Measurements from ENCODE around the gene ARHGEF16. TPM values are rescaled to one million over a fixed set of nuclear protein-coding genes. Genes with fewer than 3 reads are reported as not detected.

Gene ARHGEF16
- total RNA-seq, 4 donors from 2014 or later: 0.20 to 1.2 (median 0.63) TPM

- ATAC-seq (no peak), DNase-seq (no peak)
- H3K4me1 ChIP-seq: peaks cover 35 to 40% of the 10 kb centered on the region in 2 donors
- intact Hi-C loops (cut with DNase I; ENCODE audit: low total_unique reads): no loop called here
- H3K36me3 ChIP-seq: no peaks in the 10 kb centered on the region
- H3K4me3 ChIP-seq: no peak overlapping the region
- in situ Hi-C loops (cut with MboI; ENCODE audit: low sequenced_read_pairs in 4 of 4): no loop called here
- no peaks in the 10 kb centered on the region for H3K9me3 ChIP-seq
- peaks cover 0 to 7% (median 2%) of the 10 kb centered on the region in 3 donors for H3K27me3 ChIP-seq
- TF ChIP-seq, protein P1, sequence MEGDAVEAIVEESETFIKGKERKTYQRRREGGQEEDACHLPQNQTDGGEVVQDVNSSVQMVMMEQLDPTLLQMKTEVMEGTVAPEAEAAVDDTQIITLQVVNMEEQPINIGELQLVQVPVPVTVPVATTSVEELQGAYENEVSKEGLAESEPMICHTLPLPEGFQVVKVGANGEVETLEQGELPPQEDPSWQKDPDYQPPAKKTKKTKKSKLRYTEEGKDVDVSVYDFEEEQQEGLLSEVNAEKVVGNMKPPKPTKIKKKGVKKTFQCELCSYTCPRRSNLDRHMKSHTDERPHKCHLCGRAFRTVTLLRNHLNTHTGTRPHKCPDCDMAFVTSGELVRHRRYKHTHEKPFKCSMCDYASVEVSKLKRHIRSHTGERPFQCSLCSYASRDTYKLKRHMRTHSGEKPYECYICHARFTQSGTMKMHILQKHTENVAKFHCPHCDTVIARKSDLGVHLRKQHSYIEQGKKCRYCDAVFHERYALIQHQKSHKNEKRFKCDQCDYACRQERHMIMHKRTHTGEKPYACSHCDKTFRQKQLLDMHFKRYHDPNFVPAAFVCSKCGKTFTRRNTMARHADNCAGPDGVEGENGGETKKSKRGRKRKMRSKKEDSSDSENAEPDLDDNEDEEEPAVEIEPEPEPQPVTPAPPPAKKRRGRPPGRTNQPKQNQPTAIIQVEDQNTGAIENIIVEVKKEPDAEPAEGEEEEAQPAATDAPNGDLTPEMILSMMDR (IDR thresholded peaks at IDR 0.05 in 4 of 5, conservative IDR thresholded peaks at IDR 0.05 in 1 of 5): no peak
- no peak for TF ChIP-seq POLR2A (IDR thresholded peaks at IDR 0.05)
- peak overlapping the region in 1 of 4 donors; percentile 52 for H3K27ac ChIP-seq
Measured at GRCh38 chr1:3455670-3456448, 1.4 kb downstream of the ARHGEF16 start.

DNA sequence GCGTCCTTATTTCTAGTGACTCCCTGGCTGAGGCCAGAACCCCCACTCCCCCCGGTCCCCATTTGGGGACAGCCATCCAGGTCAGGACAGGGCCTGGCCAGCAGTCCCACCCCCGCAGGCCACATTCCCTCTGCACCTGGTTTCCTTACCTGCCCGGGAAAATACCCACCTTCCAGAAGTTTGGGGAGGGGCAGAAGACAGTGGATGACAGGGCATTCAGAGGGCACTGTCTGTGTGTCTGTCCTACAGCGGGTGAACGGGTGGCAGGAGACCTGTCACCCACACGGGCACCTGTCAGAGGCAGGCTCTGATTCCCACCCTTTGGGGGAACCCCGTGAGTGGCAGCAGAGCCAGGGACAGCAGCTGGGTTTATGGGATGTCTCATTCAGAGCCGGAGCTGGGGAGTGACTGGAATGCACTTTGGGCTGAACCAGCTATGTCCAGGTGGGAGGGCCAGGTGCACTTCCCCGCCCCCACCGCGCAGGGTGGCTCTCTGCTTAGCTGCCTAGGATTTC is 2.0 kb downstream of the ARHGEF16 start:
- TF ChIP-seq, protein P1 (IDR thresholded peaks at IDR 0.05 in 4 of 5, conservative IDR thresholded peaks at IDR 0.05 in 1 of 5): no peak
- TF ChIP-seq POLR2A (IDR thresholded peaks at IDR 0.05): no peak
- H3K4me3 ChIP-seq: no peak overlapping the region
- H3K4me1 ChIP-seq: peaks cover 35 to 40% of the 10 kb centered on the region in 2 donors
- no peaks in the 10 kb centered on the region for H3K36me3 ChIP-seq
- in situ Hi-C loops (cut with MboI; ENCODE audit: low sequenced_read_pairs in 4 of 4) (no loop called here), intact Hi-C loops (cut with DNase I; ENCODE audit: low total_unique reads) (no loop called here)
- no peak overlapping the region for H3K27ac ChIP-seq
- H3K27me3 ChIP-seq: peaks cover 0 to 4% (median 2%) of the 10 kb centered on the region in 3 donors
- no peak for ATAC-seq
- DNase-seq: no peak
- no peaks in the 10 kb centered on the region for H3K9me3 ChIP-seq

DNA sequence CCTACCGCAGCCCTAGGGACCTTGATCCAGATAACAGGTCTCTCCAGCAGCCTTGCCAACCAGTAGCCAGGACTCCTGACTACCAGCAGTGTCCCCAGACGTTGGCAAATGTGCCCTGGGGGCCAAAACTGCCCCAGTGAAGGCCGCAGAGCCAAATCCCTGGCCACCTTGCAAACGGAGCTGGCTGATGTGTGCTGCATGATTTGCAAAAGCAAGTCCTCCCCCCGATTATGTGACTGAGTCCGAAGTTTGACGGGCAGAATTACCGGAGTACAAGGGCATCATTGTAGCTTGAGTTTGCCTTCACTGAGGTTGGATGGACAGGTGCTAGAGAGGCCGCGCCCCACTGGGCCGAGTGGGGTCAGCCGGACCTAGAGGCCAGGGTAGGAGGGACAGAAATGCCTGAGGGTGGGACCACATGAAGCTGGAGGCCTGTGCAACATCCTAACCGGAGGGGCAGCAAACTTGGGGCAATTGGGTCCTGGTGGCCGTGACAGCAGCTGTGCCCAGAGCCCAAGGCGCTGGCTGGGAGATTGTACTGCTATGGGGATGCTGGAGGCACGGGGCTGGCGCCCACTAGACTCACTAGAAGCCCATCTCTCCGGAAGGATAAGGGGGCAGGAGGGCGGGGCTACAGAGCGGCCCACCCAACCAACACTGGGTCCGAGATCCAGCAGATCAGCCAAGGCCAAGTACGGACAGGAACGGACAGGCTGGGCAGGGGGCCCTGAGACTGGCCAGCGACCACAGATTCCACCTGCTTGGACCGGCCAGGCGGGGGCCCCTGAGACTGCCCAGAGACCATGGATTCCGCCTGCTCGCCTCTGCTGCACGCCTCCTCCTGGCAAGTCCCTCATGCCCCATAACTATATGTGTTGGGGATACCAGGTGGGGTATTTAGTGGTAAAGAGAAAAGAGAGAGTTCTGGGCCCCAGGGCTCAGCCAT is 2.8 kb downstream of the ARHGEF16 start:
- H3K4me1 ChIP-seq: peaks cover 35 to 40% of the 10 kb centered on the region in 2 donors
- intact Hi-C loops (cut with DNase I; ENCODE audit: low total_unique reads): no loop called here
- in situ Hi-C loops (cut with MboI; ENCODE audit: low sequenced_read_pairs in 4 of 4): no loop called here
- no peaks in the 10 kb centered on the region for H3K36me3 ChIP-seq
- peaks cover 0 to 4% (median 2%) of the 10 kb centered on the region in 3 donors for H3K27me3 ChIP-seq
- peak overlapping the region; percentile 63 to 82 (median 70) for H3K27ac ChIP-seq
- ATAC-seq: no peak
- no peak overlapping the region for H3K4me3 ChIP-seq
- no peaks in the 10 kb centered on the region for H3K9me3 ChIP-seq
- DNase-seq: no peak
- no peak for TF ChIP-seq POLR2A (IDR thresholded peaks at IDR 0.05)
- TF ChIP-seq, protein P1 (IDR thresholded peaks at IDR 0.05 in 4 of 5, conservative IDR thresholded peaks at IDR 0.05 in 1 of 5): no peak

- DNase-seq (peak; percentile 57 to 75), ATAC-seq (peak; percentile 70 to 77)
- in situ Hi-C loops (cut with MboI; ENCODE audit: low sequenced_read_pairs in 4 of 4) (no loop called here), intact Hi-C loops (cut with DNase I; ENCODE audit: low total_unique reads) (no loop called here)
- Histone ChIP-seq H3K27me3 (peaks cover 0 to 4% (median 2%) of the 10 kb centered on the region in 3 donors), H3K27ac (peak overlapping the region; percentile 63 to 82 (median 70)), H3K36me3 (no peaks in the 10 kb centered on the region), H3K9me3 (no peaks in the 10 kb centered on the region), H3K4me1 (peaks cover 35 to 40% of the 10 kb centered on the region in 2 donors), H3K4me3 (peak overlapping the region in 1 of 4 donors; percentile 5)
- TF ChIP-seq POLR2A (IDR thresholded peaks at IDR 0.05): no peak
- TF ChIP-seq, protein P1 (IDR thresholded peaks at IDR 0.05 in 4 of 5, conservative IDR thresholded peaks at IDR 0.05 in 1 of 5): no peak
Measured at GRCh38 chr1:3457910-3458883, 3.7 kb downstream of the ARHGEF16 start.

Measured in gastrocnemius medialis (tissue), 4 donors.